HT1080 (cell line): ENCODE data around the gene PRG2. TPM values are rescaled to one million over a fixed set of nuclear protein-coding genes. Genes with fewer than 3 reads are reported as not detected.
"Not testable (repeated sequence)": the region's sequence is repeated elsewhere in the genome, so short reads cannot be mapped to it uniquely, and the experiment has no call there.

Source experiments
- DNase-seq: peaks from one replicate; pipeline ENCODE4 v3.0.0-alpha.2; 2015; ENCODE audit warnings: low read depth
- total RNA-seq: library from RNA; depleted of rRNA; stranded (reverse); fragments of >200 nt; shearing (Covaris generic); gene quantifications from 2 replicates; pipeline ENCODE4 v1.2.3, GENCODE V29; 2014

The PRG2 gene
- total RNA-seq, 1 experiment from 2014 or later = not detected

GRCh38 chr11:57421066-57421465 is 30.6 kb upstream of the PRG2 start:
- DNase-seq = no peak

GRCh38 chr11:57419146-57419545 is 28.7 kb upstream of the PRG2 start:
- DNase-seq = no peak

GRCh38 chr11:57418131-57418530 is 27.7 kb upstream of the PRG2 start:
- DNase-seq = peak; percentile 36

GRCh38 chr11:57417056-57417455 is 26.6 kb upstream of the PRG2 start:
- DNase-seq = no peak

GRCh38 chr11:57416436-57416835 is 26.0 kb upstream of the PRG2 start:
- no peak for DNase-seq

- no peak for DNase-seq
Observed at GRCh38 chr11:57414612-57415212, 24.3 kb upstream of the PRG2 start.

GRCh38 chr11:57413681-57414080 is 23.2 kb upstream of the PRG2 start:
- DNase-seq = peak; percentile 15

- DNase-seq = peak; percentile 79
Observed at GRCh38 chr11:57410287-57410686, 19.8 kb upstream of the PRG2 start.

- no peak for DNase-seq
Observed at GRCh38 chr11:57409321-57410100, 19.1 kb upstream of the PRG2 start.

GRCh38 chr11:57408771-57409170 is 18.3 kb upstream of the PRG2 start:
- no peak for DNase-seq

- DNase-seq = no peak
Observed at GRCh38 chr11:57407941-57408475, 17.6 kb upstream of the PRG2 start.

GRCh38 chr11:57407010-57407920 is 16.8 kb upstream of the PRG2 start:
- no peak for DNase-seq

- peak; percentile 94 for DNase-seq
Observed at GRCh38 chr11:57406337-57406904, 16.0 kb upstream of the PRG2 start.

- DNase-seq = no peak
Observed at GRCh38 chr11:57405271-57405860, 14.9 kb upstream of the PRG2 start.

GRCh38 chr11:57403802-57404147 is 13.3 kb upstream of the PRG2 start:
- no peak for DNase-seq

GRCh38 chr11:57403003-57403801 is 12.8 kb upstream of the PRG2 start:
- not testable (repeated sequence) for DNase-seq

- peak; percentile 54 for DNase-seq
Observed at GRCh38 chr11:57402188-57403002, 11.9 kb upstream of the PRG2 start.

- no peak for DNase-seq
Observed at GRCh38 chr11:57399972-57400578, 9.6 kb upstream of the PRG2 start.

- peak; percentile 69 for DNase-seq
Observed at GRCh38 chr11:57399221-57399620, 8.8 kb upstream of the PRG2 start.
